ENCODE results near the gene ARL15.

ARL15 gene

GRCh38 chr5:54298947-54299346 is 11.4 kb downstream of the ARL15 start:
- Histone ChIP-seq H3K4me1 (ENCODE audit: control extremely low read depth in 1 of 4, control insufficient read depth in 4 of 4, insufficient read depth in 4 of 4, low read length in 3 of 4) (peaks cover 7 to 42% (median 19%) of the 10 kb centered on the region in 4 experiments), H3K9me3 (ENCODE audit: control extremely low read depth in 1 of 5, control insufficient read depth in 4 of 5, insufficient read depth in 2 of 5, low read depth in 1 of 5, low read length in 4 of 5) (no peaks in the 10 kb centered on the region), H3K27me3 (replicated peaks in 2 of 5; ENCODE audit: control insufficient read depth in 4 of 5, insufficient read depth in 5 of 5, low read length in 4 of 5) (no peaks in the 10 kb centered on the region), H3K27ac (ENCODE audit: insufficient read depth in 1 of 2, low read depth in 1 of 2, low read length in 2 of 2, poor library complexity in 1 of 2, severe bottlenecking in 2 of 2) (no peak overlapping the region), H3K4me3 (ENCODE audit: control insufficient read depth in 1 of 7, extremely low read depth in 1 of 7, insufficient read depth in 4 of 7, low read depth in 2 of 7, low read length in 6 of 7) (no peak overlapping the region), H3K36me3 (ENCODE audit: control insufficient read depth in 4 of 4, insufficient read depth in 4 of 4, low read length in 3 of 4) (no peaks in the 10 kb centered on the region)
- WGBS (ENCODE audit: insufficient coverage), result 93% methylated on average over 4 of the region's 5 CpGs
- CTCF ChIA-PET, result interaction anchor here (2.1 kb wide), 1 partner anchor 11 kb away, joined by 9 read pairs; the partner anchor contains the start of gene ARL15
- POLR2A ChIA-PET, result no interaction called here
- DNase-seq, result no peak

- POLR2A ChIA-PET, result no interaction called here
- CTCF ChIA-PET, result no interaction called here
- H3K9me3 ChIP-seq (ENCODE audit: control extremely low read depth in 1 of 5, control insufficient read depth in 4 of 5, insufficient read depth in 2 of 5, low read depth in 1 of 5, low read length in 4 of 5), result no peaks in the 10 kb centered on the region
- no peak for DNase-seq
- peaks cover 3 to 20% (median 13%) of the 10 kb centered on the region in 4 experiments for H3K4me1 ChIP-seq (ENCODE audit: control extremely low read depth in 1 of 4, control insufficient read depth in 4 of 4, insufficient read depth in 4 of 4, low read length in 3 of 4)
- H3K36me3 ChIP-seq (ENCODE audit: control insufficient read depth in 4 of 4, insufficient read depth in 4 of 4, low read length in 3 of 4), result no peaks in the 10 kb centered on the region
- H3K27me3 ChIP-seq (replicated peaks in 2 of 5; ENCODE audit: control insufficient read depth in 4 of 5, insufficient read depth in 5 of 5, low read length in 4 of 5), result no peaks in the 10 kb centered on the region
- no peak overlapping the region for H3K27ac ChIP-seq (ENCODE audit: insufficient read depth in 1 of 2, low read depth in 1 of 2, low read length in 2 of 2, poor library complexity in 1 of 2, severe bottlenecking in 2 of 2)
- 100% methylated on average over 2 of the region's 2 CpGs for whole genome bisulfite sequencing (ENCODE audit: insufficient coverage)
- no peak overlapping the region for H3K4me3 ChIP-seq (ENCODE audit: control insufficient read depth in 1 of 7, extremely low read depth in 1 of 7, insufficient read depth in 4 of 7, low read depth in 2 of 7, low read length in 6 of 7)
Observed at GRCh38 chr5:54296386-54296785, 14.0 kb downstream of the ARL15 start.

GRCh38 chr5:54295651-54296276 is 14.6 kb downstream of the ARL15 start:
- H3K4me1 ChIP-seq (ENCODE audit: control extremely low read depth in 1 of 4, control insufficient read depth in 4 of 4, insufficient read depth in 4 of 4, low read length in 3 of 4), result peaks cover 3 to 17% (median 11%) of the 10 kb centered on the region in 4 experiments
- peak overlapping the region in 1 of 7 experiments; percentile 20 for H3K4me3 ChIP-seq (ENCODE audit: control insufficient read depth in 1 of 7, extremely low read depth in 1 of 7, insufficient read depth in 4 of 7, low read depth in 2 of 7, low read length in 6 of 7)
- no peak overlapping the region for H3K27ac ChIP-seq (ENCODE audit: insufficient read depth in 1 of 2, low read depth in 1 of 2, low read length in 2 of 2, poor library complexity in 1 of 2, severe bottlenecking in 2 of 2)
- WGBS (ENCODE audit: insufficient coverage), result 6% methylated on average over 6 of the region's 8 CpGs
- no peaks in the 10 kb centered on the region for H3K36me3 ChIP-seq (ENCODE audit: control insufficient read depth in 4 of 4, insufficient read depth in 4 of 4, low read length in 3 of 4)
- DNase-seq, result peak in 1 of 3 donors; percentile 17
- H3K9me3 ChIP-seq (ENCODE audit: control extremely low read depth in 1 of 5, control insufficient read depth in 4 of 5, insufficient read depth in 2 of 5, low read depth in 1 of 5, low read length in 4 of 5), result no peaks in the 10 kb centered on the region
- H3K27me3 ChIP-seq (replicated peaks in 2 of 5; ENCODE audit: control insufficient read depth in 4 of 5, insufficient read depth in 5 of 5, low read length in 4 of 5), result no peaks in the 10 kb centered on the region
- CTCF ChIA-PET, result no interaction called here
- POLR2A ChIA-PET, result no interaction called here

GRCh38 chr5:54294097-54294667 is 16.2 kb downstream of the ARL15 start:
- no peak for DNase-seq
- Histone ChIP-seq H3K36me3 (ENCODE audit: control insufficient read depth in 4 of 4, insufficient read depth in 4 of 4, low read length in 3 of 4) (no peaks in the 10 kb centered on the region), H3K27ac (ENCODE audit: insufficient read depth in 1 of 2, low read depth in 1 of 2, low read length in 2 of 2, poor library complexity in 1 of 2, severe bottlenecking in 2 of 2) (no peak overlapping the region), H3K4me3 (ENCODE audit: control insufficient read depth in 1 of 7, extremely low read depth in 1 of 7, insufficient read depth in 4 of 7, low read depth in 2 of 7, low read length in 6 of 7) (no peak overlapping the region), H3K9me3 (ENCODE audit: control extremely low read depth in 1 of 5, control insufficient read depth in 4 of 5, insufficient read depth in 2 of 5, low read depth in 1 of 5, low read length in 4 of 5) (no peaks in the 10 kb centered on the region), H3K27me3 (replicated peaks in 2 of 5; ENCODE audit: control insufficient read depth in 4 of 5, insufficient read depth in 5 of 5, low read length in 4 of 5) (no peaks in the 10 kb centered on the region), H3K4me1 (ENCODE audit: control extremely low read depth in 1 of 4, control insufficient read depth in 4 of 4, insufficient read depth in 4 of 4, low read length in 3 of 4) (peaks cover 3 to 17% (median 11%) of the 10 kb centered on the region in 4 experiments)
- ChIA-PET POLR2A (no interaction called here), CTCF (interaction anchor here (1.1 kb wide), 2 partner anchors 17 to 51 kb away, joined by 3 to 4 read pairs; no protein-coding TSS in a partner anchor)
- WGBS (ENCODE audit: insufficient coverage), result 100% methylated on average over 1 of the region's 5 CpGs

- no peaks in the 10 kb centered on the region for H3K36me3 ChIP-seq (ENCODE audit: control insufficient read depth in 4 of 4, insufficient read depth in 4 of 4, low read length in 3 of 4)
- H3K27ac ChIP-seq (ENCODE audit: insufficient read depth in 1 of 2, low read depth in 1 of 2, low read length in 2 of 2, poor library complexity in 1 of 2, severe bottlenecking in 2 of 2), result no peak overlapping the region
- H3K9me3 ChIP-seq (ENCODE audit: control extremely low read depth in 1 of 5, control insufficient read depth in 4 of 5, insufficient read depth in 2 of 5, low read depth in 1 of 5, low read length in 4 of 5), result peaks cover 0 to 8% (median 0%) of the 10 kb centered on the region in 5 experiments
- no peak overlapping the region for H3K4me3 ChIP-seq (ENCODE audit: control insufficient read depth in 1 of 7, extremely low read depth in 1 of 7, insufficient read depth in 4 of 7, low read depth in 2 of 7, low read length in 6 of 7)
- ChIA-PET CTCF (no interaction called here), POLR2A (interaction anchor here (1.3 kb wide), 1 partner anchor 17 kb away, joined by 3 read pairs; the partner anchor contains the start of gene ARL15)
- DNase-seq, result no peak
- H3K27me3 ChIP-seq (replicated peaks in 2 of 5; ENCODE audit: control insufficient read depth in 4 of 5, insufficient read depth in 5 of 5, low read length in 4 of 5), result no peaks in the 10 kb centered on the region
- WGBS (ENCODE audit: insufficient coverage), result no CpG with 5 or more reads among the region's 1 CpG
- H3K4me1 ChIP-seq (ENCODE audit: control extremely low read depth in 1 of 4, control insufficient read depth in 4 of 4, insufficient read depth in 4 of 4, low read length in 3 of 4), result peaks cover 3 to 17% (median 11%) of the 10 kb centered on the region in 4 experiments
Observed at GRCh38 chr5:54292866-54293265, 17.5 kb downstream of the ARL15 start.

GRCh38 chr5:54291498-54291897 is 18.9 kb downstream of the ARL15 start:
- ChIA-PET POLR2A (no interaction called here), CTCF (no interaction called here)
- peaks cover 0 to 8% (median 3%) of the 10 kb centered on the region in 5 experiments for H3K9me3 ChIP-seq (ENCODE audit: control extremely low read depth in 1 of 5, control insufficient read depth in 4 of 5, insufficient read depth in 2 of 5, low read depth in 1 of 5, low read length in 4 of 5)
- H3K36me3 ChIP-seq (ENCODE audit: control insufficient read depth in 4 of 4, insufficient read depth in 4 of 4, low read length in 3 of 4), result no peaks in the 10 kb centered on the region
- 83% methylated on average over 2 of the region's 3 CpGs for WGBS (ENCODE audit: insufficient coverage)
- H3K4me3 ChIP-seq (ENCODE audit: control insufficient read depth in 1 of 7, extremely low read depth in 1 of 7, insufficient read depth in 4 of 7, low read depth in 2 of 7, low read length in 6 of 7), result no peak overlapping the region
- peaks cover 3 to 13% (median 8%) of the 10 kb centered on the region in 4 experiments for H3K4me1 ChIP-seq (ENCODE audit: control extremely low read depth in 1 of 4, control insufficient read depth in 4 of 4, insufficient read depth in 4 of 4, low read length in 3 of 4)
- H3K27me3 ChIP-seq (replicated peaks in 2 of 5; ENCODE audit: control insufficient read depth in 4 of 5, insufficient read depth in 5 of 5, low read length in 4 of 5), result no peaks in the 10 kb centered on the region
- DNase-seq, result no peak
- H3K27ac ChIP-seq (ENCODE audit: insufficient read depth in 1 of 2, low read depth in 1 of 2, low read length in 2 of 2, poor library complexity in 1 of 2, severe bottlenecking in 2 of 2), result no peak overlapping the region

- no peak overlapping the region for H3K27ac ChIP-seq (ENCODE audit: insufficient read depth in 1 of 2, low read depth in 1 of 2, low read length in 2 of 2, poor library complexity in 1 of 2, severe bottlenecking in 2 of 2)
- peaks cover 0 to 8% (median 3%) of the 10 kb centered on the region in 5 experiments for H3K9me3 ChIP-seq (ENCODE audit: control extremely low read depth in 1 of 5, control insufficient read depth in 4 of 5, insufficient read depth in 2 of 5, low read depth in 1 of 5, low read length in 4 of 5)
- no peaks in the 10 kb centered on the region for H3K36me3 ChIP-seq (ENCODE audit: control insufficient read depth in 4 of 4, insufficient read depth in 4 of 4, low read length in 3 of 4)
- WGBS (ENCODE audit: insufficient coverage), result 100% methylated on average over 1 of the region's 1 CpG
- H3K4me1 ChIP-seq (ENCODE audit: control extremely low read depth in 1 of 4, control insufficient read depth in 4 of 4, insufficient read depth in 4 of 4, low read length in 3 of 4), result no peaks in the 10 kb centered on the region
- ChIA-PET CTCF (interaction anchor here (1.3 kb wide), 1 partner anchor 25 kb away, joined by 3 read pairs; no protein-coding TSS in a partner anchor), POLR2A (no interaction called here)
- H3K27me3 ChIP-seq (replicated peaks in 2 of 5; ENCODE audit: control insufficient read depth in 4 of 5, insufficient read depth in 5 of 5, low read length in 4 of 5), result no peaks in the 10 kb centered on the region
- no peak overlapping the region for H3K4me3 ChIP-seq (ENCODE audit: control insufficient read depth in 1 of 7, extremely low read depth in 1 of 7, insufficient read depth in 4 of 7, low read depth in 2 of 7, low read length in 6 of 7)
- DNase-seq, result no peak
Observed at GRCh38 chr5:54289769-54290168, 20.6 kb downstream of the ARL15 start.
